HEK293 (cell line): ENCODE measurements around the gene ATAD1.

ENCODE experiments used
- CTCF ChIA-PET: fragments of 350-600 bp; formaldehyde crosslinking; extraction: SDS; loops from one replicate; lab custom pipeline; 2021; ENCODE audit warnings: antibody characterized with exemption; lab: Yijun Ruan, JAX
- POLR2A ChIA-PET: fragments of 300-600 bp; formaldehyde crosslinking; extraction: SDS; loops from one replicate; lab custom pipeline; 2020; ENCODE audit warnings: antibody characterized with exemption, inconsistent platforms; lab: Yijun Ruan, JAX
- H3K27ac ChIP-seq: fragments of 200-500 bp; sonication (Bioruptor generic); 2 replicates; pipeline ENCODE4 v1.5.1; 2014; ENCODE audit warnings: low read depth, low read length, control low read depth, inconsistent platforms; ENCODE audit errors: extremely low read depth
- H3K36me3 ChIP-seq, 2 experiments: fragments of 200-500 bp in 1 of 2; sonication (Bioruptor generic) in 1 of 2; 1 replicate in 1 of 2; 2 replicates in 1 of 2; pipeline ENCODE4 v1.5.1; 2014 to 2017; ENCODE audit warnings: inconsistent platforms in 2 of 2, low read length in 2 of 2; ENCODE audit not compliant: control insufficient read depth in 2 of 2, insufficient read depth in 1 of 2
- H3K4me1 ChIP-seq: fragments of 200-500 bp; sonication (Bioruptor generic); 2 replicates; pipeline ENCODE4 v1.5.1; 2014; ENCODE audit warnings: mild to moderate bottlenecking, low read length, inconsistent platforms; ENCODE audit not compliant: control insufficient read depth, insufficient read depth
- H3K4me3 ChIP-seq: 2 replicates; pipeline ENCODE4 v1.5.1; 2011; ENCODE audit warnings: low read depth, mild to moderate bottlenecking, control low read depth, low read length, moderate library complexity
- H3K9me3 ChIP-seq: fragments of 200-500 bp; sonication (Bioruptor generic); 2 replicates; pipeline ENCODE4 v1.5.1; 2014; ENCODE audit warnings: low read depth, low read length, inconsistent platforms; ENCODE audit not compliant: control insufficient read depth, insufficient read depth
- KLF10 ChIP-seq: fragments of 450-650 bp; IDR thresholded peaks from 2 replicates; pipeline ENCODE4 v1.5.1; 2018; ENCODE audit warnings: missing biosample characterization, mild to moderate bottlenecking, missing genetic modification characterization
- SALL2 ChIP-seq: fragments of 450-650 bp; formaldehyde crosslinking; IDR thresholded peaks from 2 replicates; pipeline ENCODE4 v1.5.0; 2017; ENCODE audit warnings: missing biosample characterization, mild to moderate bottlenecking, missing genetic modification characterization, borderline replicate concordance
- SCRT2 ChIP-seq: fragments of 450-650 bp; formaldehyde crosslinking; IDR thresholded peaks from 2 replicates; pipeline ENCODE4 v1.5.1; 2016; ENCODE audit warnings: missing biosample characterization, missing genetic modification characterization
- TCF7L2 ChIP-seq: IDR thresholded peaks from 2 replicates; pipeline ENCODE4 v1.6.1; 2011; ENCODE audit warnings: low read depth, mild to moderate bottlenecking, inconsistent platforms, low read length, moderate library complexity, borderline replicate concordance
- ZBTB11 ChIP-seq: fragments of 450-650 bp; formaldehyde crosslinking; conservative IDR thresholded peaks from 2 replicates; pipeline ENCODE4 v1.5.1; 2016; ENCODE audit warnings: low read depth, missing biosample characterization, missing genetic modification characterization
- ZBTB48 ChIP-seq: fragments of 450-650 bp; formaldehyde crosslinking; IDR thresholded peaks from 2 replicates; pipeline ENCODE4 v1.5.1; 2016; ENCODE audit warnings: missing biosample characterization, missing genetic modification characterization
- ZFP41 ChIP-seq: fragments of 450-650 bp; formaldehyde crosslinking; IDR thresholded peaks from 2 replicates; pipeline ENCODE4 v1.5.1; 2016; ENCODE audit warnings: missing biosample characterization, missing genetic modification characterization, borderline replicate concordance
- ZNF10 ChIP-seq: fragments of 450-650 bp; formaldehyde crosslinking; IDR thresholded peaks from 2 replicates; pipeline ENCODE4 v1.5.1; 2017; ENCODE audit warnings: missing biosample characterization, missing genetic modification characterization
- ZNF114 ChIP-seq: fragments of 450-650 bp; formaldehyde crosslinking; IDR thresholded peaks from 2 replicates; pipeline ENCODE4 v1.5.0; 2017; ENCODE audit warnings: missing biosample characterization, missing genetic modification characterization
- ZNF132 ChIP-seq: fragments of 450-650 bp; formaldehyde crosslinking; IDR thresholded peaks from 2 replicates; pipeline ENCODE4 v1.5.1; 2017; ENCODE audit warnings: missing biosample characterization, missing genetic modification characterization, borderline replicate concordance
- ZNF2 ChIP-seq: fragments of 450-650 bp; formaldehyde crosslinking; IDR thresholded peaks from 2 replicates; pipeline ENCODE4 v1.5.1; 2016; ENCODE audit warnings: missing biosample characterization, missing genetic modification characterization
- ZNF211 ChIP-seq: fragments of 450-650 bp; formaldehyde crosslinking; IDR thresholded peaks from 2 replicates; pipeline ENCODE4 v1.5.1; 2016; ENCODE audit warnings: low read depth, missing biosample characterization, missing genetic modification characterization
- ZNF280D ChIP-seq: fragments of 450-650 bp; formaldehyde crosslinking; IDR thresholded peaks from 2 replicates; pipeline ENCODE4 v1.5.1; 2016; ENCODE audit warnings: missing biosample characterization, missing genetic modification characterization
- ZNF510 ChIP-seq: fragments of 450-650 bp; formaldehyde crosslinking; IDR thresholded peaks from 2 replicates; pipeline ENCODE4 v1.5.1; 2018; ENCODE audit warnings: mild to moderate bottlenecking, missing genetic modification characterization, missing biosample characterization; ENCODE audit not compliant: insufficient replicate concordance

Gene ATAD1

GRCh38 chr10:87715552-87716347 lies 102.3 kb downstream of the ATAD1 start:
- Histone ChIP-seq H3K36me3 (peaks cover 7 to 54% of the 10 kb centered on the region in 2 experiments; a peak in 2 of 3 replicates), H3K9me3 (no peaks in the 10 kb centered on the region), H3K4me3 (no peak overlapping the region), H3K27ac (no peak overlapping the region), H3K4me1 (no peaks in the 10 kb centered on the region)
- ChIA-PET POLR2A (no interaction called here), CTCF (interaction anchor here (0.6 to 1.1 kb wide), 2 partner anchors 19 to 612 kb away, joined by 3 to 7 read pairs; no protein-coding TSS in a partner anchor)
- TF ChIP-seq KLF10 (tag by site-specific recombination) (no peak), SCRT2 (peak; percentile 60)

GRCh38 chr10:87713707-87714106 lies 104.3 kb downstream of the ATAD1 start:
- H3K36me3 ChIP-seq = peaks cover 7 to 60% of the 10 kb centered on the region in 2 experiments; a peak in 2 of 3 replicates
- H3K4me3 ChIP-seq = no peak overlapping the region
- no peak for TF ChIP-seq SALL2 (tag by site-specific recombination)
- no peak for TF ChIP-seq ZBTB11
- no peak for TF ChIP-seq ZFP41
- no peak for TF ChIP-seq ZNF132 (tag by site-specific recombination)
- no peak for TF ChIP-seq ZNF280D (tag by site-specific recombination)
- no peak for TF ChIP-seq ZNF10 (tag by site-specific recombination)
- no peak for TF ChIP-seq ZNF510 (tag by site-specific recombination)
- TF ChIP-seq ZNF114 (tag by site-specific recombination) = no peak
- TF ChIP-seq TCF7L2 = no peak
- no peak for TF ChIP-seq ZNF2 (tag by site-specific recombination)
- TF ChIP-seq ZBTB48 (tag by site-specific recombination) = no peak
- no peak for TF ChIP-seq ZNF211
- H3K27ac ChIP-seq = no peak overlapping the region
- POLR2A ChIA-PET = no interaction called here
- CTCF ChIA-PET = no interaction called here
- H3K4me1 ChIP-seq = no peaks in the 10 kb centered on the region
- H3K9me3 ChIP-seq = no peaks in the 10 kb centered on the region
